GM12878 (cell line): Measurements from ENCODE around the gene MICALL1. TPM values are rescaled to one million over a fixed set of nuclear protein-coding genes. Genes with fewer than 3 reads are reported as not detected.

Experiments
- ATAC-seq: fragments of 200-7000 bp; cut with Tn5 transposase; 3 replicates; pipeline ENCODE4 v1.9.1; 2020; ENCODE audit warnings: mild to moderate bottlenecking, moderate library complexity
- BruUV-seq: library from RNA; stranded (reverse); fragments of 400-500 nt; replicated peaks from 2 replicates; lab custom pipeline; 2021; lab: Mats Ljungman, UMichigan
- CTCF ChIA-PET: fragments of 300-600 bp; sonication (Branson Sonifier 250); formaldehyde crosslinking; extraction: SDS; loops from one replicate; lab custom pipeline; 2021; ENCODE audit warnings: inconsistent platforms; lab: Yijun Ruan, JAX
- POLR2A ChIA-PET: fragments of 350-600 bp; formaldehyde crosslinking; extraction: SDS; loops from one replicate; lab custom pipeline; 2021; ENCODE audit warnings: inconsistent platforms; lab: Charles Lee
- RAD21 ChIA-PET: fragments of 300-600 bp; sonication (Branson Sonifier 250); formaldehyde crosslinking; loops from one replicate; lab custom pipeline; 2023; ENCODE audit warnings: antibody characterized with exemption; ENCODE audit not compliant: unreplicated experiment; lab: Charles Lee
- SMC1A ChIA-PET: fragments of 300-600 bp; sonication (Branson Sonifier 250); formaldehyde crosslinking; loops from one replicate; lab custom pipeline; 2023; ENCODE audit not compliant: unreplicated experiment, uncharacterized antibody; lab: Charles Lee
- DNase-seq: peaks from one replicate; pipeline ENCODE4 v3.0.0-alpha.2; 2011; ENCODE audit warnings: low read depth, low spot score
- FAIRE-seq: peaks from 3 replicates; lab custom pipeline; 2011; peaks lifted over from hg19 to GRCh38; lab: Jason Lieb, UNC
- H2AFZ ChIP-seq: 2 replicates; pipeline ENCODE4 v1.6.0; 2011; ENCODE audit warnings: low read depth, low read length, control low read depth; ENCODE audit not compliant: control insufficient read depth
- H3K27ac ChIP-seq: 2 replicates; pipeline ENCODE4 v1.5.1; 2011; ENCODE audit warnings: control low read depth; ENCODE audit not compliant: control insufficient read depth, insufficient read depth
- H3K27me3 ChIP-seq, 2 experiments: replicated peaks in 1 of 2; 2 replicates each; pipeline versions ENCODE4 v1.6.0 to v1.6.1; 2011; ENCODE audit warnings: low read length in 1 of 2; ENCODE audit not compliant: control insufficient read depth in 2 of 2, insufficient read depth in 2 of 2
- H3K36me3 ChIP-seq, 2 experiments: 2 replicates each; pipeline ENCODE4 v1.5.1; 2011; ENCODE audit warnings: low read length in 1 of 2; ENCODE audit not compliant: control insufficient read depth in 2 of 2, insufficient read depth in 2 of 2
- H3K4me1 ChIP-seq: 2 replicates; pipeline ENCODE4 v1.6.1; 2011; ENCODE audit warnings: mild to moderate bottlenecking, low read length, moderate library complexity, mixed read lengths; ENCODE audit not compliant: control insufficient read depth, insufficient read depth
- H3K4me2 ChIP-seq: 2 replicates; pipeline ENCODE4 v1.6.0; 2011; ENCODE audit warnings: control low read depth; ENCODE audit not compliant: control insufficient read depth, insufficient read depth
- H3K4me3 ChIP-seq: fragments of 200-600 bp; sonication (generic); 2 replicates; pipeline ENCODE4 v1.5.1; 2016
- H3K79me2 ChIP-seq: 2 replicates; pipeline ENCODE4 v1.6.0; 2011; ENCODE audit warnings: low read length; ENCODE audit not compliant: control insufficient read depth, insufficient read depth
- H3K9ac ChIP-seq: 2 replicates; pipeline ENCODE4 v1.8.0; 2011; ENCODE audit warnings: low read length, control low read depth, mixed read lengths; ENCODE audit not compliant: control insufficient read depth, insufficient read depth
- H3K9me3 ChIP-seq: replicated peaks from 3 replicates; pipeline ENCODE4 v1.5.1; 2011; ENCODE audit warnings: mild to moderate bottlenecking, low read length; ENCODE audit not compliant: control insufficient read depth, insufficient read depth
- H4K20me1 ChIP-seq: 2 replicates; pipeline ENCODE4 v1.6.0; 2011; ENCODE audit not compliant: control insufficient read depth, insufficient read depth
- EP300 ChIP-seq, 2 experiments: fragments of 150-350 bp in 1 of 2; IDR thresholded peaks; 2 replicates each; pipeline ENCODE4 v1.6.1; 2011 to 2012; ENCODE audit warnings: low read depth in 2 of 2, low read length in 2 of 2, borderline replicate concordance in 1 of 2, improper control_type of control experiment in 1 of 2, inconsistent platforms in 1 of 2; ENCODE audit not compliant: control insufficient read depth in 1 of 2
- FOS ChIP-seq: IDR thresholded peaks from 3 replicates; pipeline ENCODE4 v1.6.1; 2011; ENCODE audit warnings: borderline replicate concordance; ENCODE audit not compliant: insufficient read length; ENCODE audit errors: extremely low read depth
- FOXM1 ChIP-seq: IDR thresholded peaks from 2 replicates; pipeline ENCODE4 v1.6.1; 2012; ENCODE audit warnings: low read depth, mild to moderate bottlenecking, inconsistent platforms, low read length, moderate library complexity
- JUND ChIP-seq: IDR thresholded peaks from 2 replicates; pipeline ENCODE4 v1.6.1; 2012; ENCODE audit warnings: low read depth, mild to moderate bottlenecking, low read length, improper control_type of control experiment, moderate library complexity
- RB1 ChIP-seq: fragments of 450-650 bp; formaldehyde crosslinking; IDR thresholded peaks from 2 replicates; pipeline ENCODE4 v1.6.1; 2017; ENCODE audit warnings: mild to moderate bottlenecking, borderline replicate concordance
- SREBF1 ChIP-seq: IDR thresholded peaks from 2 replicates; pipeline ENCODE4 v1.6.1; 2012; ENCODE audit warnings: mild to moderate bottlenecking, low read length
- ZNF217 ChIP-seq: fragments of 450-650 bp; IDR thresholded peaks from 2 replicates; pipeline ENCODE4 v1.6.1; 2017; ENCODE audit warnings: antibody characterized with exemption, mild to moderate bottlenecking
- WGBS: methylation state at CpG from one replicate; pipeline ENCODE4 v1.1.6; 2016; ENCODE audit warnings: low lambda C conversion rate; ENCODE audit not compliant: insufficient replicate concordance, insufficient coverage; ENCODE audit errors: missing lambda C conversion rate; 5-methylcytosine and 5-hydroxymethylcytosine counted together
- in situ Hi-C: fragments of 300-500 bp; cut with MboI; formaldehyde crosslinking; loops from 9 replicates; pipeline ENCODE4 v1.14.3; 2018; ENCODE audit warnings: mixed read lengths
- intact Hi-C: fragments of 100-400 bp; cut with micrococcal nuclease; formaldehyde crosslinking; loops from one replicate; pipeline ENCODE4 v1.14.2; 2022; ENCODE audit not compliant: unreplicated experiment
- polyA plus RNA-seq, 11 experiments: library from polyadenylated mRNA; depleted of rRNA in 4 of 11; unstranded in 6 of 11; stranded (reverse) in 5 of 11; fragments of >200 nt; fragmentation: Nextera tagmentation in 4 of 11; fragmentation: Illumina TruSeq in 1 of 11; extraction: Ambion mirVana in 4 of 11; extraction: Trizol in 1 of 11; gene quantifications; 1 replicate in 1 of 11; 2 replicates in 10 of 11; pipeline versions ENCODE4 v1.2.1 to v1.2.3, GENCODE V29; 2011 to 2016; ENCODE audit warnings: inconsistent platforms in 2 of 11, missing spikeins in 2 of 11, low read depth in 1 of 11
- total RNA-seq, 4 experiments: library from RNA; depleted of rRNA in 3 of 4; stranded (reverse); fragments of >200 nt in 3 of 4; fragmentation: Illumina TruSeq in 1 of 4; extraction: Trizol in 1 of 4; gene quantifications; 2 replicates each; pipeline versions ENCODE4 v1.2.1 to v1.2.3, GENCODE V29; 2013 to 2021
- TF ChIP-seq, protein P1 (sequence below): fragments of 450-650 bp; formaldehyde crosslinking; IDR thresholded peaks from 2 replicates; pipeline ENCODE4 v1.5.0; 2022; ENCODE audit warnings: mild to moderate bottlenecking, missing genetic modification characterization
- TF ChIP-seq, protein P2 (sequence below): fragments of 450-650 bp; IDR thresholded peaks from 2 replicates; pipeline ENCODE4 v1.6.1; 2017; ENCODE audit warnings: antibody characterized with exemption, mild to moderate bottlenecking, moderate library complexity
- TF ChIP-seq, protein P3 (sequence below): fragments of 450-650 bp; IDR thresholded peaks from 2 replicates; pipeline ENCODE4 v1.6.1; 2016; ENCODE audit warnings: mild to moderate bottlenecking, moderate library complexity, borderline replicate concordance

Gene MICALL1
- total and polyA plus RNA-seq, 10 of the 15 experiments (the other 5 are each of a cell fraction or from before 2014, with no cell fraction given): 0.72 to 30.7 (median 7.8) TPM

DNA sequence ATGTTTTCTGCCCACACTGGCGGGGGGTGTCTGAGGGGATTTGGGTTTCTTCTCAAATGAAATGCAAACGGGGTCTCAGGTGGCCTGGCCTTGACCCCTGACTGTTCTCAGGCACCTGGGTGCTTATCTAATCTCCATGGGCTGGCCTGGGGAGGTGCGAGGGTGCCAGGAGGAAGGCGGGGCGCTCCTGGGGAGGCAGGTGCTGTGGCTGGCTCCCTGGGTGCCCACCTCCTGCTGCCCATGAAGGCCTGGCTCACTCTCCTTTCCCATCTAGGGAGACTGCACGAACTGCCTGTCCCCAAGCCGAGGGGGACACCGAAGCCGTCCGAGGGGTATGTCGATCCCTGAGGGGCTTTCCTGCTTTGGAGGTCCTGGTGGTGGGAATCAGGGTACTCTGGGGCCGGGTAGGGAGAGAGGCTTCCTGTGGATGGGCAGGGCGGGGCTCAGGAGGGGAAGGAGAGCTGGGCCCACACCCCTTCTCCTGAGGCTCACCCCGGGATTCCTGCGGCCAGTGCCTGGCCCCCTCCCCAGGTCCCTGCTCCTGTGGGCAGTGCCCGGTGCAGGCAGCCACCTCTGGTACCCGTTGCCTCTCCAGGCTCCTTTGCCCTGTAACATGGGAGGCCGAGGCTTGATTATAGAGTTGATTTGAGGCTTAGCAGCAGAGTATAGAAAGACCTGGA is 18.4 kb downstream of the MICALL1 start:
- POLR2A ChIA-PET: interaction anchor here (0.5 kb wide), 1 partner anchor 39 kb away, joined by 6 read pairs; no protein-coding TSS in a partner anchor
- H4K20me1 ChIP-seq: no peaks in the 10 kb centered on the region
- no TSS peak for BruUV-seq
- H3K9ac ChIP-seq: no peak overlapping the region
- RAD21 ChIA-PET: no interaction called here
- CTCF ChIA-PET: interaction anchor here (1.4 kb wide), 1 partner anchor 49 kb away, joined by 3 read pairs; no protein-coding TSS in a partner anchor
- no peak for DNase-seq
- H3K27me3 ChIP-seq: no peaks in the 10 kb centered on the region
- FAIRE-seq: no peak
- no peaks in the 10 kb centered on the region for H3K4me1 ChIP-seq
- SMC1A ChIA-PET: no interaction called here
- intact Hi-C loops: no loop called here
- peaks cover 3 to 6% of the 10 kb centered on the region in 2 experiments; a peak in 3 of 4 replicates for H3K36me3 ChIP-seq
- no peak overlapping the region for H2AFZ ChIP-seq
- no peaks in the 10 kb centered on the region for H3K79me2 ChIP-seq
- 89% methylated on average over 18 of the region's 18 CpGs for WGBS
- in situ Hi-C loops: no loop called here
- no peak overlapping the region for H3K27ac ChIP-seq
- H3K4me2 ChIP-seq: no peak overlapping the region
- no peaks in the 10 kb centered on the region for H3K9me3 ChIP-seq
- ATAC-seq: no peak
- no peak overlapping the region for H3K4me3 ChIP-seq
- TF ChIP-seq, protein P1, sequence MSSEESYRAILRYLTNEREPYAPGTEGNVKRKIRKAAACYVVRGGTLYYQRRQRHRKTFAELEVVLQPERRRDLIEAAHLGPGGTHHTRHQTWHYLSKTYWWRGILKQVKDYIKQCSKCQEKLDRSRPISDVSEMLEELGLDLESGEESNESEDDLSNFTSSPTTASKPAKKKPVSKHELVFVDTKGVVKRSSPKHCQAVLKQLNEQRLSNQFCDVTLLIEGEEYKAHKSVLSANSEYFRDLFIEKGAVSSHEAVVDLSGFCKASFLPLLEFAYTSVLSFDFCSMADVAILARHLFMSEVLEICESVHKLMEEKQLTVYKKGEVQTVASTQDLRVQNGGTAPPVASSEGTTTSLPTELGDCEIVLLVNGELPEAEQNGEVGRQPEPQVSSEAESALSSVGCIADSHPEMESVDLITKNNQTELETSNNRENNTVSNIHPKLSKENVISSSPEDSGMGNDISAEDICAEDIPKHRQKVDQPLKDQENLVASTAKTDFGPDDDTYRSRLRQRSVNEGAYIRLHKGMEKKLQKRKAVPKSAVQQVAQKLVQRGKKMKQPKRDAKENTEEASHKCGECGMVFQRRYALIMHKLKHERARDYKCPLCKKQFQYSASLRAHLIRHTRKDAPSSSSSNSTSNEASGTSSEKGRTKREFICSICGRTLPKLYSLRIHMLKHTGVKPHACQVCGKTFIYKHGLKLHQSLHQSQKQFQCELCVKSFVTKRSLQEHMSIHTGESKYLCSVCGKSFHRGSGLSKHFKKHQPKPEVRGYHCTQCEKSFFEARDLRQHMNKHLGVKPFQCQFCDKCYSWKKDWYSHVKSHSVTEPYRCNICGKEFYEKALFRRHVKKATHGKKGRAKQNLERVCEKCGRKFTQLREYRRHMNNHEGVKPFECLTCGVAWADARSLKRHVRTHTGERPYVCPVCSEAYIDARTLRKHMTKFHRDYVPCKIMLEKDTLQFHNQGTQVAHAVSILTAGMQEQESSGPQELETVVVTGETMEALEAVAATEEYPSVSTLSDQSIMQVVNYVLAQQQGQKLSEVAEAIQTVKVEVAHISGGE (CRISPR knock-in tag): no peak
- TF ChIP-seq FOXM1: no peak
- no peak for TF ChIP-seq RB1
- TF ChIP-seq FOS: no peak
- TF ChIP-seq, protein P2, sequence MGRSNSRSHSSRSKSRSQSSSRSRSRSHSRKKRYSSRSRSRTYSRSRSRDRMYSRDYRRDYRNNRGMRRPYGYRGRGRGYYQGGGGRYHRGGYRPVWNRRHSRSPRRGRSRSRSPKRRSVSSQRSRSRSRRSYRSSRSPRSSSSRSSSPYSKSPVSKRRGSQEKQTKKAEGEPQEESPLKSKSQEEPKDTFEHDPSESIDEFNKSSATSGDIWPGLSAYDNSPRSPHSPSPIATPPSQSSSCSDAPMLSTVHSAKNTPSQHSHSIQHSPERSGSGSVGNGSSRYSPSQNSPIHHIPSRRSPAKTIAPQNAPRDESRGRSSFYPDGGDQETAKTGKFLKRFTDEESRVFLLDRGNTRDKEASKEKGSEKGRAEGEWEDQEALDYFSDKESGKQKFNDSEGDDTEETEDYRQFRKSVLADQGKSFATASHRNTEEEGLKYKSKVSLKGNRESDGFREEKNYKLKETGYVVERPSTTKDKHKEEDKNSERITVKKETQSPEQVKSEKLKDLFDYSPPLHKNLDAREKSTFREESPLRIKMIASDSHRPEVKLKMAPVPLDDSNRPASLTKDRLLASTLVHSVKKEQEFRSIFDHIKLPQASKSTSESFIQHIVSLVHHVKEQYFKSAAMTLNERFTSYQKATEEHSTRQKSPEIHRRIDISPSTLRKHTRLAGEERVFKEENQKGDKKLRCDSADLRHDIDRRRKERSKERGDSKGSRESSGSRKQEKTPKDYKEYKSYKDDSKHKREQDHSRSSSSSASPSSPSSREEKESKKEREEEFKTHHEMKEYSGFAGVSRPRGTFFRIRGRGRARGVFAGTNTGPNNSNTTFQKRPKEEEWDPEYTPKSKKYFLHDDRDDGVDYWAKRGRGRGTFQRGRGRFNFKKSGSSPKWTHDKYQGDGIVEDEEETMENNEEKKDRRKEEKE: no peak
- TF ChIP-seq ZNF217: no peak
- no peak for TF ChIP-seq SREBF1
- TF ChIP-seq JUND: no peak
- TF ChIP-seq, protein P3, sequence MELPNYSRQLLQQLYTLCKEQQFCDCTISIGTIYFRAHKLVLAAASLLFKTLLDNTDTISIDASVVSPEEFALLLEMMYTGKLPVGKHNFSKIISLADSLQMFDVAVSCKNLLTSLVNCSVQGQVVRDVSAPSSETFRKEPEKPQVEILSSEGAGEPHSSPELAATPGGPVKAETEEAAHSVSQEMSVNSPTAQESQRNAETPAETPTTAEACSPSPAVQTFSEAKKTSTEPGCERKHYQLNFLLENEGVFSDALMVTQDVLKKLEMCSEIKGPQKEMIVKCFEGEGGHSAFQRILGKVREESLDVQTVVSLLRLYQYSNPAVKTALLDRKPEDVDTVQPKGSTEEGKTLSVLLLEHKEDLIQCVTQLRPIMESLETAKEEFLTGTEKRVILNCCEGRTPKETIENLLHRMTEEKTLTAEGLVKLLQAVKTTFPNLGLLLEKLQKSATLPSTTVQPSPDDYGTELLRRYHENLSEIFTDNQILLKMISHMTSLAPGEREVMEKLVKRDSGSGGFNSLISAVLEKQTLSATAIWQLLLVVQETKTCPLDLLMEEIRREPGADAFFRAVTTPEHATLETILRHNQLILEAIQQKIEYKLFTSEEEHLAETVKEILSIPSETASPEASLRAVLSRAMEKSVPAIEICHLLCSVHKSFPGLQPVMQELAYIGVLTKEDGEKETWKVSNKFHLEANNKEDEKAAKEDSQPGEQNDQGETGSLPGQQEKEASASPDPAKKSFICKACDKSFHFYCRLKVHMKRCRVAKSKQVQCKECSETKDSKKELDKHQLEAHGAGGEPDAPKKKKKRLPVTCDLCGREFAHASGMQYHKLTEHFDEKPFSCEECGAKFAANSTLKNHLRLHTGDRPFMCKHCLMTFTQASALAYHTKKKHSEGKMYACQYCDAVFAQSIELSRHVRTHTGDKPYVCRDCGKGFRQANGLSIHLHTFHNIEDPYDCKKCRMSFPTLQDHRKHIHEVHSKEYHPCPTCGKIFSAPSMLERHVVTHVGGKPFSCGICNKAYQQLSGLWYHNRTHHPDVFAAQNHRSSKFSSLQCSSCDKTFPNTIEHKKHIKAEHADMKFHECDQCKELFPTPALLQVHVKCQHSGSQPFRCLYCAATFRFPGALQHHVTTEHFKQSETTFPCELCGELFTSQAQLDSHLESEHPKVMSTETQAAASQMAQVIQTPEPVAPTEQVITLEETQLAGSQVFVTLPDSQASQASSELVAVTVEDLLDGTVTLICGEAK: no peak
- TF ChIP-seq EP300 (IDR thresholded peaks at IDR 0.05; ENCODE audit: borderline replicate concordance in 1 of 2, control insufficient read depth in 1 of 2, low read depth in 2 of 2, low read length in 2 of 2): no peak
